SK-N-MC (cell line): ENCODE measurements around the gene PCDHA1.

Source experiments
- EZH2 ChIP-seq: fragments of 200-600 bp; sonication (generic); IDR thresholded peaks from one replicate; pipeline ENCODE4 v1.6.1; 2017; ENCODE audit warnings: antibody characterized with exemption
- POLR2AphosphoS5 ChIP-seq: IDR thresholded peaks from 2 replicates; pipeline ENCODE4 v1.6.1; 2012; ENCODE audit warnings: mild to moderate bottlenecking, low read depth, low read length, borderline replicate concordance

GRCh38 chr5:140989254-140990020 lies 203.5 kb downstream of the PCDHA1 start:
- no peak for TF ChIP-seq POLR2AphosphoS5
- TF ChIP-seq EZH2: no peak
